ENCODE results near the gene PURA.

DNA sequence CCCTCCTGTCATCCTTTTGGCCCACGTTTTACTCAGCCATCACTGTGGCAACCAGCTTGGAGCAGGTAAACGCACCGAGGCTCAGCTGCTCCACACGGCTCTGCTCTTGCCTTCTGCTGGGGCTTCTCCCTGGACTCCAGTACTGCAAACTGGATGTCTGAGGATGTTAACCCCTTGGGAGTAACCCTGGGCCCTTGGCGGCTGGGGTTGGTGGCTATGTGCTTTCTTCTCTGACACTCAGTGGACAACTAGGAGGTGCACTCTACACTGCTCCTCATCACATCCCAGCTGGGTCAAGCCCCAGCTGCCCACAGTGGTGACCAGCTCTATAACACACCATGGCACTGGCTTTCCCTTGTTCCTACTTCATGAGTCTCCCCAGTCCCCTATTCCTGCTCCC lies 48.9 kb downstream of the PURA start:
- TF ChIP-seq, protein P1, sequence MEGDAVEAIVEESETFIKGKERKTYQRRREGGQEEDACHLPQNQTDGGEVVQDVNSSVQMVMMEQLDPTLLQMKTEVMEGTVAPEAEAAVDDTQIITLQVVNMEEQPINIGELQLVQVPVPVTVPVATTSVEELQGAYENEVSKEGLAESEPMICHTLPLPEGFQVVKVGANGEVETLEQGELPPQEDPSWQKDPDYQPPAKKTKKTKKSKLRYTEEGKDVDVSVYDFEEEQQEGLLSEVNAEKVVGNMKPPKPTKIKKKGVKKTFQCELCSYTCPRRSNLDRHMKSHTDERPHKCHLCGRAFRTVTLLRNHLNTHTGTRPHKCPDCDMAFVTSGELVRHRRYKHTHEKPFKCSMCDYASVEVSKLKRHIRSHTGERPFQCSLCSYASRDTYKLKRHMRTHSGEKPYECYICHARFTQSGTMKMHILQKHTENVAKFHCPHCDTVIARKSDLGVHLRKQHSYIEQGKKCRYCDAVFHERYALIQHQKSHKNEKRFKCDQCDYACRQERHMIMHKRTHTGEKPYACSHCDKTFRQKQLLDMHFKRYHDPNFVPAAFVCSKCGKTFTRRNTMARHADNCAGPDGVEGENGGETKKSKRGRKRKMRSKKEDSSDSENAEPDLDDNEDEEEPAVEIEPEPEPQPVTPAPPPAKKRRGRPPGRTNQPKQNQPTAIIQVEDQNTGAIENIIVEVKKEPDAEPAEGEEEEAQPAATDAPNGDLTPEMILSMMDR (conservative IDR thresholded peaks at IDR 0.05; ENCODE audit: low read depth, low read length): no peak
- TF ChIP-seq EZH2 (IDR thresholded peaks at IDR 0.05; ENCODE audit: borderline replicate concordance, low read depth, low read length, poor library complexity, severe bottlenecking): no peak

All from A673 (cell line).